ENCODE data around the gene METTL18. TPM values are rescaled to one million over a fixed set of nuclear protein-coding genes. Genes with fewer than 3 reads are reported as not detected.
A peak's percentile ranks its signal among the peaks of the same experiment; 100 is the strongest.

The METTL18 gene
- total RNA-seq, 1 experiment from 2014 or later, result 13.3 TPM

DNA sequence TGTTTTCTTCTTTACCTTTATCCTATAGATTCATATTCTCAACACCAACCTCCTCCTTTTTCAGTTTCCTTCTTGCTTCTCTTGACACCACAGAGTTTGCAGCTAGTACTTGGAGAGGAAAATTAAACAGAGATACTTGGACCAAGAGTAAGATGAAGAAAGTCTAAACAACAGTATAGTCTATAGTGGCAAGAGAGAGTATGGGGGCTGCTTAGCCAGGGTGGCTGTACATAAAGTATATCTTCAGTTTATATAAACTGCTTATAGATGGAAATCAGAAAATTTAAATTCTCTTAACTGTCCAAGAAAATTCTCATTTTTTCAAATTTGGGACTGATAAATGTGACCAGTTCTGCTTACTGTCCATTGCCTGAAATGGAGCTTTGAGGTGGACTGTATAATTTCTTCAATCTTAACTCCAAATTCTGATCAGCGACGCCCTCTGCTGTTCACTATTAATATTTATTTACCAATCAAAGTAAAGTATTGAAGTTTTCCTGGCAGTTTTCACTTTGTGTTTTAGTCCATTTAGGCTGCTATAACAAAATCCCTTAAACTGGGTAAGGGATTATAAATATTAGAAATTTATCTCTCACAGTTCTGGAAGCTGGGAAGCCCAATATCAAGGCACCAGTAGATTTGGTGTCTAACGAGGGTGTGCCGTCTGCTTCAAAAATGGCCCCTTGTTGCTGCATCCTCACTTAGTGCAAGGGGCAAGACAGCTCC lies 14.8 kb upstream of the METTL18 start:
- H3K36me3 Mint-ChIP-seq (ENCODE audit: insufficient read depth, unreplicated experiment), result peaks cover 20% of the 10 kb centered on the region
- CTCF ChIA-PET, result interaction anchor here (0.5 to 1.3 kb wide), 6 partner anchors 46 to 258 kb away, joined by 3 to 11 read pairs (median 5); partner anchors contain the start of gene F5
- no peak overlapping the region for H3K4me3 Mint-ChIP-seq (ENCODE audit: low read depth, unreplicated experiment)
- no peaks in the 10 kb centered on the region for H3K9me3 Mint-ChIP-seq (ENCODE audit: low read depth, unreplicated experiment)
- TF ChIP-seq, protein P1, sequence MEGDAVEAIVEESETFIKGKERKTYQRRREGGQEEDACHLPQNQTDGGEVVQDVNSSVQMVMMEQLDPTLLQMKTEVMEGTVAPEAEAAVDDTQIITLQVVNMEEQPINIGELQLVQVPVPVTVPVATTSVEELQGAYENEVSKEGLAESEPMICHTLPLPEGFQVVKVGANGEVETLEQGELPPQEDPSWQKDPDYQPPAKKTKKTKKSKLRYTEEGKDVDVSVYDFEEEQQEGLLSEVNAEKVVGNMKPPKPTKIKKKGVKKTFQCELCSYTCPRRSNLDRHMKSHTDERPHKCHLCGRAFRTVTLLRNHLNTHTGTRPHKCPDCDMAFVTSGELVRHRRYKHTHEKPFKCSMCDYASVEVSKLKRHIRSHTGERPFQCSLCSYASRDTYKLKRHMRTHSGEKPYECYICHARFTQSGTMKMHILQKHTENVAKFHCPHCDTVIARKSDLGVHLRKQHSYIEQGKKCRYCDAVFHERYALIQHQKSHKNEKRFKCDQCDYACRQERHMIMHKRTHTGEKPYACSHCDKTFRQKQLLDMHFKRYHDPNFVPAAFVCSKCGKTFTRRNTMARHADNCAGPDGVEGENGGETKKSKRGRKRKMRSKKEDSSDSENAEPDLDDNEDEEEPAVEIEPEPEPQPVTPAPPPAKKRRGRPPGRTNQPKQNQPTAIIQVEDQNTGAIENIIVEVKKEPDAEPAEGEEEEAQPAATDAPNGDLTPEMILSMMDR (IDR thresholded peaks at IDR 0.05; ENCODE audit: unreplicated experiment), result peak; percentile 71
- H3K4me1 Mint-ChIP-seq (ENCODE audit: low read depth, unreplicated experiment), result no peaks in the 10 kb centered on the region
- intact Hi-C loops (cut with micrococcal nuclease; ENCODE audit: unreplicated experiment), result loop anchor here (1.0 to 10.0 kb wide), 6 partner anchors 29 to 345 kb away; partner anchors contain the start of gene SELL
- no TSS peak for BruUV-seq (replicated peaks)
- peak; percentile 35 for DNase-seq
- no peak overlapping the region for H3K27ac Mint-ChIP-seq (ENCODE audit: unreplicated experiment)
- H3K27me3 Mint-ChIP-seq (ENCODE audit: unreplicated experiment), result no peaks in the 10 kb centered on the region

DNA sequence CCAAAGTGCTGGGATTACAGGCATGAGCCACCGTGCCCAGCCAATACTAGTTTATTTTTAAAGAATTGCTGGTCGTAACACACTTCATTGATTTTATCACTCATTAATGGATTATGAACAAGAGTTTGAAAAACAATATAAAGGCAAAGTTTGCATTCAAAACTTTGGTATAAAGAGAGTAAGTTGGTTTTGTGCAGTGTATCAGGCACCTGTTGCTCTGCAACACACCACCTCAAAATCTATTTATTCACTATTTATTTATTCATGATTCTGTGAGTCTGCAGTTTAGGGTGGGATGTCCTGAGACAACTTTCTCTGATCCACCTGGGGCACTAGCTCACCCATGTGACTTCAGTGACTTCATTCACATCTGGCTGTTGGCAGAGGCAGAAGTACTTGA lies 10.2 kb upstream of the METTL18 start:
- TF ChIP-seq, protein P1 (IDR thresholded peaks at IDR 0.05; ENCODE audit: unreplicated experiment), result no peak
- Mint-ChIP-seq H3K27ac (ENCODE audit: unreplicated experiment) (no peak overlapping the region), H3K4me1 (ENCODE audit: low read depth, unreplicated experiment) (no peaks in the 10 kb centered on the region), H3K27me3 (ENCODE audit: unreplicated experiment) (no peaks in the 10 kb centered on the region), H3K9me3 (ENCODE audit: low read depth, unreplicated experiment) (no peaks in the 10 kb centered on the region), H3K4me3 (ENCODE audit: low read depth, unreplicated experiment) (no peak overlapping the region), H3K36me3 (ENCODE audit: insufficient read depth, unreplicated experiment) (peaks cover 28% of the 10 kb centered on the region)
- no TSS peak for BruUV-seq (replicated peaks)
- intact Hi-C loops (cut with micrococcal nuclease; ENCODE audit: unreplicated experiment), result loop anchor here (5.0 to 10.0 kb wide), 2 partner anchors 93 to 340 kb away; partner anchors contain the start of gene SELL
- CTCF ChIA-PET, result no interaction called here
- DNase-seq, result no peak

DNA sequence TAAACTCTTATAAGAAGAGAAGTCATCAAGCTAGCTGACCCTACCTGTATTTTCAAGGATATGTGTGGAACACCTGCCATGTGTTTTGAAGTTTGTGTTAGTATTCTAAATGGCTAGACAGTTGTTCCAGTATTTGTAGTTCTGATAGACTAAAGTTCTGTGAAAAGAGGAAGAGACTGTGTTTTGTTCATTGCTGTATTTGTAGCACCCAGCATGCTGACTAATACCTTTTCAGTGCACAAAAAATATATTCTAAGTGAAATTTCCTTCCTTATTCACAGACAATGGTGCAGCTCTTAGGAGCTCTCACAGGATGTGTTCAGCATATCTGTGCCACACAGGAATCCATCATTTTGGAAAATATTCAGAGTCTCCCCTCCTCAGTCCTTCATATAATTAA lies 8.2 kb upstream of the METTL18 start:
- Mint-ChIP-seq H3K36me3 (ENCODE audit: insufficient read depth, unreplicated experiment) (peaks cover 32% of the 10 kb centered on the region), H3K9me3 (ENCODE audit: low read depth, unreplicated experiment) (no peaks in the 10 kb centered on the region), H3K4me3 (ENCODE audit: low read depth, unreplicated experiment) (no peak overlapping the region), H3K27me3 (ENCODE audit: unreplicated experiment) (no peaks in the 10 kb centered on the region), H3K27ac (ENCODE audit: unreplicated experiment) (no peak overlapping the region), H3K4me1 (ENCODE audit: low read depth, unreplicated experiment) (no peaks in the 10 kb centered on the region)
- no TSS peak for BruUV-seq (replicated peaks)
- CTCF ChIA-PET, result no interaction called here
- no peak for DNase-seq
- TF ChIP-seq, protein P1 (IDR thresholded peaks at IDR 0.05; ENCODE audit: unreplicated experiment), result no peak
- intact Hi-C loops (cut with micrococcal nuclease; ENCODE audit: unreplicated experiment), result loop anchor here (2.0 to 10.0 kb wide), 2 partner anchors 248 to 338 kb away; no protein-coding TSS in a partner anchor

DNA sequence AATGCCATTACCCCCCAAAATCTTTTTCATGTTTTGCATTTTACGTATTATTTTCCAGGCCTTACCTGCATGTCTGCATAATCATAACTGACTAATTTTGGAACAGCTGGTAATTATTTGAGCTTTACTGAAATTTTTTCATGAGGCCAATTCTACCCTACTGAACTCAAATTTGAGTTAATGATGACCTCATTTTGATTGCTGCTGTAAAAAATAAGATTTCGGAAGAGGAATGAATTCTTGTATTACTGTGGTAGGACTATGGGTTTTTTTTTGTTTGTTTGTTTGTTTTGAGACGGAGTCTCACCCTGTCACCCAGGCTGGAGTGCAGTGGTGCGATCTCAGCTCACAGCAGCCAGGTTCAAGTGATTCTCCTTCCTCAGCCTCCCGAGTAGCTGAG lies 2.6 kb upstream of the METTL18 start:
- TF ChIP-seq, protein P1 (IDR thresholded peaks at IDR 0.05; ENCODE audit: unreplicated experiment), result no peak
- Mint-ChIP-seq H3K4me1 (ENCODE audit: low read depth, unreplicated experiment) (peaks cover 25% of the 10 kb centered on the region), H3K4me3 (ENCODE audit: low read depth, unreplicated experiment) (no peak overlapping the region), H3K27me3 (ENCODE audit: unreplicated experiment) (no peaks in the 10 kb centered on the region), H3K27ac (ENCODE audit: unreplicated experiment) (no peak overlapping the region), H3K9me3 (ENCODE audit: low read depth, unreplicated experiment) (no peaks in the 10 kb centered on the region), H3K36me3 (ENCODE audit: insufficient read depth, unreplicated experiment) (peaks cover 50% of the 10 kb centered on the region)
- DNase-seq, result no peak
- intact Hi-C loops (cut with micrococcal nuclease; ENCODE audit: unreplicated experiment), result no loop called here
- BruUV-seq (replicated peaks), result no TSS peak
- CTCF ChIA-PET, result interaction anchor here (0.6 kb wide), 1 partner anchor 1194 kb away, joined by 5 read pairs; no protein-coding TSS in a partner anchor
